CD4-positive, alpha-beta T cell treated with Interleukin-17A for 1 hour (primary cell): ENCODE measurements around the gene RAB33B.
"Not testable (repeated sequence)": the region's sequence is repeated elsewhere in the genome, so short reads cannot be mapped to it uniquely, and the experiment has no call there.

Experiments used
- DNase-seq: peaks from one replicate; pipeline ENCODE4 v3.0.0-alpha.2; 2020

Gene RAB33B

DNA sequence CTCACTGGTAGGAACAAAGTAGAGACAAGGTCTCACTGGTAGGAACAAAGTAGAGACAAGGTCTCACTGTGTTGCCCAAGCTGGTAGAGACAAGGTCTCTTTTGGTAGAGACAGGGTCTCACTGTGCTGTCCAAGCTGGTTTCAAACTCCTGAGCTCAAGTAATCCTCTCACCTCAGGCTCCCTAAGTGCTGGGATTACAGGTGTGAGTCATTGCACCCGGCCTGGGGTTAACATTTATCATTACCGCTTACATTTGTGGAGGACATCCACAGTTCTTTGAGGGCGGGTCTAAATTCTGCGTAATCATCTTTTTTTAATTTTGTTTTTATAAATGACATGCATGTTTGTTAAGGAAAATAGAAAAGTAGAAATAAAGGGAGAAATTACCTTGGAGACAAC is 12.0 kb downstream of the RAB33B start:
- no peak for DNase-seq

DNA sequence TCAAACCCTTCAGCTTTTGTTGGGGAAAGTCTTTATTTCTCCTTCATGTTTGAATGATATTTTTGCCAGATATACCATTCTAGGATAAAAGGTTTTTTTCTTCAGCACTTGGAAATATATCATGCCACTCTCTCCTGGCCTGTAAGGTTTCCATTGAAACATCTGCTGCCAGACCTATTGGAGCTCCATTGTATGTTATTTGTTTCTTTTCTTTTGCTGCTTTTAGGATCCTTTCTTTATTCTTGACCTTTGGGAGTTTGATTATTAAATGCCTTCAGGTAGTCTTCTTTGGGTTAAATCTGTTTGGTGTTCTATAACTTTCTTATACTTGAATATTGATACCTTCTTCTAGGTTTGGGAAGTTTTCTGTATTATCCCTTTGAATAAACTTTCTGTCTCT is 14.8 kb downstream of the RAB33B start:
- DNase-seq: not testable (repeated sequence)

DNA sequence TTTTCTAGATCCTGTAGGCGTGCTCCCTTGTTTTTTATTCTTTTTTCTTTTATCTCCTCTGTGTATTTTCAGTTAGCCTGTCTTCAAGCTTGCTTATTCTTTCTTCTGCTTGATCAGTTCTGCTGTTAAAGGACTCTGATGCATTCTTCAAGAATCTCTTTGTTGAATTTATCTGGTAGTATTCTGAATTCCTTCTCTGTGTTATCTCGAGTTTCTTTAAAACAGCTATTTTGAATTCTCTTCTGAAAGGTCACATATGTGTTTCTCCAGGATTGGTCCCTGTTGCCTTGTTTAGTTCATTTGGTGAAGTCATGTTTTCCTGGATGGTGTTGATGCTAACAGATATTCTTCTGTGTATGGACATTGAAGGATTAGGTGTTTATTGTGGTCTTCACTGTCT is 15.3 kb downstream of the RAB33B start:
- DNase-seq: no peak

DNA sequence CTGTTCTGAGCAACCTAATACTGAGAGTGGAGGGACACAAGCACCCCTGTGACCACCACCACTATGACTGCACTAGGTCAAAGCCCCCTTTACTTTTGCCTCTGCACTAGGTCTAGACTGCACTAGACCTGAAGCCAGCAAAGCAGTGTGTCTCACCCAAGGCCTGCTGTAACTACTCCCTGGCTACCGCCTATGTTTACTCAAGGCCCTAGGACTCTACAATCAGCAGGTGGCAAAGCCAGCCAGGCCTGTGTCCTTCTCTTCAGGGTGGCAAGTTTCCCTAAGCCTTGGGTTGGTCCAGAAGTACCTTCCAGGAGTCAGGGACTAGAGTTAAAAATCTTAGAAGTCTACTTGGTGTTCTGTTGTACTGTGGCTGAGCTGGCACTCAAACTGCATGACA is 15.9 kb downstream of the RAB33B start:
- DNase-seq: no peak

DNA sequence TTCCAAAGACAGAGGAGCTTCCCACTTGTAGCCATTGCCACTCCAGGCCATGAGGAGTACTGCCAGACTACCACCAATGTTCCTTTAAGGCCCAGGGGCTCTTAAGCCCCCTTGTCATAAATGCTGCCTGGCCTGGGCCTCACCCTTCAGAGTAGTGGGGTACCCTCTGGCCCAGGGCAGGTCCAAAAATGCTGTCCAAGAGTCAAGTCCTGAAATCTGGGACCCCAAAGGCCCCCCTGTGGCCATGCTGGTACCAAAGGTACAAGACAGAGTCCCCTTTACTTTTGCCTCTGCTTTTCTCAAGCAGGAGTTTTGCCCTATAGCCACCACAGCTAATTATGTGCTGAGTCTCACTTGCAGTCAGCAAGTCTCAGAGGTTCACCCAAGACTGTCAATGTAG is 16.4 kb downstream of the RAB33B start:
- no peak for DNase-seq

DNA sequence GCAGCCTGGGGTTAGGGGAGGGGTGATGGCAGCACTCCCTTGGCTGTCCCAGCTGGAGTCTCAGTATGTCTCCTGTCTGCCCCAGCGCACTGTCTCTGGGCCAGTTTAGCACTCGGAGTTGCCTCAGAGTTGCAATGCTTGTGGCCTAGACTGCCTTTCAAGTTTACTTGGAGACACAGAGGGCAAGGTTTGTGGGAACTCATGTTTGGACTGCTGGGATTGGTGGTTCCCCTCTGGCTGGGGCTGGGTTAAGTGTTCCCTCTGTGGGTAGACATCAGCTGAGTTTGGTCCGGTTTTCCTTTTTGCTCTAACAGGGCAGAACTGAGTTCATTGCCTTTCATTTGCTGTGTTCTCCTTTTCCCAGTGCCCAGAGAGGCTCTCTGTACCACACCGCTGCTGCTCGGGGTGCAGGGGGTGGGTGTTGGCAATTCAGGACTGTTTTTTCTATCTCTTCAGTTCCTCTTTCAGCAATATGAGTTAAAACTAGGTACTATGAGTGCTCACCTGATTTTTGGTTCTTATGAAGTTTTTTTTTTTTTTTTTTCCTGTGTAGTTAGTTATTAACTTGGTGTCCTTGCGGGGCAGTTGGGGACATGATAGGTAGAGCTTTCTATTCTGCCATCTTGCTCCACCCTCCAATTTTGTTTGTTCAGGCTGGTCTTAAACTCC is 17.2 kb downstream of the RAB33B start:
- DNase-seq: no peak

DNA sequence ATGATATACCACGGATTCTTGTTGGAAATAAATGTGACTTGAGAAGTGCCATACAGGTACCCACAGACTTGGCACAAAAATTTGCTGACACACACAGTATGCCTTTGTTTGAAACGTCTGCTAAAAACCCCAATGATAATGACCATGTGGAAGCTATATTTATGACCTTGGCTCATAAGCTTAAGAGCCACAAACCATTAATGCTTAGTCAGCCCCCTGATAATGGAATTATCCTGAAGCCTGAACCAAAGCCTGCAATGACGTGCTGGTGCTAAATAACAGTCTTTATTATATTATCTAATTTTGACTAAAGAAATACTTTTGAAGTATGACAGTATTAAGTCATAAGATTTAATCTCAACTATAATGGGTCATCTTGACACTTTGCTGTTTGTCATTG is 18.9 kb downstream of the RAB33B start:
- DNase-seq: no peak

DNA sequence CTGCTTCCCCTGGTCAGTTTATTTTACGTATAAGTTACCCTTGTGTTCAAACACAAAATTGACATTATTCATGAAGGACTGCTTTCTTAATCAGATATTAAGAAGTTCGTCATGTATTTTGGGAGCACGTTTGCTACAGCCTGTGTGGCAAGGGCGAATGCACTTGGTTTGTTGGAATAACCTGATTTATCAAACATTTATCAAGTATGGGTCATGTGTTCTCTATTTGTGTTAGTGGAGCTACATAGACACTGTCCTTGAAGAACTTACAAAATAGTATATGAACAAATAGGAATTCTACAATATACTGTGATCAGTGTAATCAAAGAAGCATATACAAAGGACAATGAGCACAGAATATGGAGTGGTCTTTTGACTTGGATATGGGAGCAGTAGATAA is 22.4 kb downstream of the RAB33B start:
- DNase-seq: no peak

DNA sequence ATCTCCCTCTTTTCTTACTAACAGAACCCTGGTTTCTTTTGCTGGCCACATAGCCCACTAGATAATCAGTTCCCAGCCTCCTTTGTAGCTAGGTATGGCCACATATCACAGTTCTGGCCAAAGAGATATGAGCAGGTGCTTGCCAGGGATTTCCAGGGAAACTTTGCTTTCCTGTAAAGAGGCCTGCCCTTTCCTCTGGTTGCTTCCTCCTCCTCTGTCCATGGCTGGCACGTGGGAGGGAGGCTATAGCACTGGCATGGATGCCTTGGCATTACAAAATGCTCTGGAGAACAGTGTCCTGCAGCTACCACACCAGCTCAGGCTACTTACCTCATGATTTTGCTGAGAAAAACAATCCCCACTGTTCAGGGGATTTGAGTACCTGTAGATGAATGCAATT is 27.5 kb downstream of the RAB33B start:
- no peak for DNase-seq

DNA sequence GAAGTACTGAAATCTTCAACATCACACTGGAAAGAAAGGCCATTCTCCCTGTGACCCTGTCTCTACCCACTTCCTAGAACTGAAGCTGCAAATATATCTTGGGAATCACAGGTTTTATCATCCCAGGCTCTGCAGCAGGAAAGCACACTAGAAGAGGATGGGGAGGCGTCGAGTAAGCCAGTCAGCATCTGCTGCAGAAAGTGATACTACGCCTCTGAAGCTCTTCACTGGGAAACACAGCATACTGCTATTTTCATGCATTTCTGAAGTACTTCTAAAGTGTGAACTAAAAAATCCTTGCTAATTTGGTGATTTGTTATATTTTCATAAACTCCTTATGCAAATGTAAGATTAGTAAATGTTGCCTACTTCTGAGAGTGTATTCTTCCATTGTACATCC is 29.1 kb downstream of the RAB33B start:
- no peak for DNase-seq

DNA sequence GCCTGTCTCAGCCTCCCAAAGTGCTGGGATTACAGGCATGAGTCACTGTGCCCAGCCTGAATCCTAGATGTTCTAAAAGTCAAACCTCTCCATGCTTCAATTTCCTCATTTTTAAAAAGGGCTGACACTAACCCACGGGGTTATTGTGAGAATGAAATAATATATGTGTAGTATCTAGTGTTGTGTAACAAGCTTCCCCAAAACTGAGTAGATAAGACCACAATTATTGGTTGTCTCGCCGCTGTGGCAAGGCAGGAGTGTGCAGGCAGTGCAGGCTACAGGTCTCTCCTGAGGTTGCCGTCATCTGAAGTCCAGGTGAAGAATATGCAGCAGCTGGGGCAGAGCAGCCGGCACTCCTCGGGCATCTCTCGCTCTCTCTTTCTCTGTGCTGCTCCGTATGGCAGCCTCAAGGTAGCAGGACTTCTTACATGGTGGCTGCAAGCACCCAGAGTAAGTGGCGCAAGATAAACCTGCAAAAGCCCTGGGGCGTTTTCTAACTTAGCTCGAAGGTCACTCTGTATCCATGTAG is 30.9 kb downstream of the RAB33B start:
- DNase-seq: no peak

DNA sequence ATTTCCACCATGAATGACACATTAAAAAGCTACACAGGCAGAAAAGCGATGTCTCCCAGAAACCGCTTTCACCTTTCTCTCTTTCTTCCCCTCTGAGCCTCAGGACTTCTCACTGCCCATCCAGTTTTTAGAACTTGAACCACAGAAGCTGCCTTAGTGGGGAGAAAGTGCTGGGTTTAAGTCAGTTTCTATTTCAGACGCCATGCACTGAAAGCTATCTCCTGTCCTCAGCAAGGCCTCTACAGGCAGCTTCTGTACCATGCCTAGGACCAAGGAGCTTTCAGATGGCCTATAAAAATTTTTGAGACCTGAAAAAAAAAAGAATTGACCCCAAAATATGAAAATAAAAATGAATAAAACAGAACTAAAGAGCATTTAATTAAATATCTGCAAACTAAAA is 34.5 kb downstream of the RAB33B start:
- DNase-seq: no peak

DNA sequence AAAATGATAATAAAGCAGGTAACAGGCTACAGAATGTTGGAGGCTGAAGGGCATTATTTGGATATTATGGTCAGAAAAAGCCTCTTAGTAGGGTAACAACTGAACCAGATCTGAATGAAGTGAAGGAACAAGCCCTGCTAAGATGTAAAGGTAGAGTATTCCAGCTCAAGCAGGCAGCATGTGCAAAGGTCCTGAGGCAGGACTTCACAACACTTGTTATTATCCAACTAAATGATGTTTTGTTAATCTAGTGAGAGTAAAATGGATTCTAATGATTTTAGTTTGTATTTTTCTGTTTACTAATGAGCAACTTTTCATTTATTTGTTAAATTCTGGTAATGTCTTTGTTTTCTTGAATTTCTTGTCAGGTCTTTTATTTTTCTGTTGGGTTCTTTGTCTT is 35.7 kb downstream of the RAB33B start:
- no peak for DNase-seq

DNA sequence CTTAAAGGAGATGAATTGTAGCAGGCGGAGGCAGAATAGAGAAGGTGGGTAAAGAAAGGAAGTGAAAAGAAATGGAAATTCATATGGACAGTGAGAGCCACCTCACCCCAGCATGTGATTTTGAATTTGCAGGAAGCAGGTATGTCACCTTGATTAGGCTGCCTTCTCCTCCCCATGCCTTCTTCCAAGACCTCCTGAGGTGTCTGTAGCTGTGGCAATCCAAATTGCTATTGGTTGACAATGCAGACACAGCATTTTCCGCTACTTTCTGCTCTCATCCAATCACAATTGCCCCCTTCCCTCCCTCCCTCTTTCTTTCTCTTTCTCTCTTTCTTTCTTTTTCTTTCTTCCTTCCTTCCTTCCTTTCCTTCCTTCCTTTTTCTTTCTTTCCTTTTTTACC is 38.5 kb downstream of the RAB33B start:
- no peak for DNase-seq

DNA sequence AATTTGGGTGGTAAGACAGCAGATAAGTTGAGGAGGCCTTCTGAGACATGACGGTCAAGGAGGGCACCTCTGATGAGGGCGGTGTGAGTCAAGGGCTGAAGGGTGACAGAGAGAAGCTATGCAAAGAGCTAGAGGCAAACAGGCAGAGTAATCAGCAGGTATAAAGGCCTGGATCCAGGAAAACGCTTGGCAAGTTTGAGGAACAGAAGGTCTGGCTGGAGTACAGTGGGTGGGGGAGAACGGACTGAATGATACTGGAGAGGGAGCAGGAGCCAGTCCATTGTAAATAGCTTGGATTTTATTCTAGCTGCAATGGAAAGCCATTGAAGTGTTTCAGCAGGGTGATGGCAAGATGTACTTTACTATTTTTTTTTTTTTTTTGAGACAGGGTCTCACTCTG is 39.3 kb downstream of the RAB33B start:
- DNase-seq: no peak

DNA sequence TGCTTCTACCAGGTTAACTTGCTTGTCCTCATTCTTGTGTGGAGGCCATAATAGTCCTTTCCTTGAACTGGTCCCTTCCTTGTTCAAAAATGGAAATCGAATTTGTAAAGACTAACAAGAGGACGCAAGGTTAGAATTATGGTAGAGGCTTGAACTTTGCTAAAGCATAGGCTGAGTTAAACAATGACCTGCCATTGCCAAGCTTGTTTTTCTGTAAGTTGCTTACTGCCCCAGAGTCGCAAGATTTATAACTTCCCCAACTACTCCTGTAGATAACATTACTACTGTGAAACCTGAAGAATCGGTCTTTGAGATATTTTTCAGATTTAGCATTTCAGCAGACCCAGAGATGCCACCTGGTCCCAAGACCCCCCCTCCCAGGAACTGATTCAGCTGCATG is 45.3 kb downstream of the RAB33B start:
- no peak for DNase-seq

DNA sequence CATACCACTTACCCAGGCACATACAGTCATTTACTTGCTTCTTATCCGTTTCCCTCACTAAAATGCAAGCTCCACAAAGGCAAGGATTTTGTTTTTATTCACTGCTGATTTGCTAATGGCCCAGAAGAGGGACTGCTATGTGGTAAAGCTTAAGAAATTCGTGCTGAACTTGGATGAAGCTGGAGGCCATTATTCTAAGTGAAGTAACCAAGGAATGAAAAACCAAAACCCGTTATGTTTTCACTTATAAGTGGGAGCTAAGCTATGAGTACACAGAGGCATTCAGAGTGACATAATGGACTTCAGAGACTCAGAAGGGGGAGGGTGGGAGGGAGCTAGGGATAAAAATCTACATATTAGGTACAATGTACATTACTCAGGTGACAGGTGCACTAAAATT is 47.2 kb downstream of the RAB33B start:
- no peak for DNase-seq

DNA sequence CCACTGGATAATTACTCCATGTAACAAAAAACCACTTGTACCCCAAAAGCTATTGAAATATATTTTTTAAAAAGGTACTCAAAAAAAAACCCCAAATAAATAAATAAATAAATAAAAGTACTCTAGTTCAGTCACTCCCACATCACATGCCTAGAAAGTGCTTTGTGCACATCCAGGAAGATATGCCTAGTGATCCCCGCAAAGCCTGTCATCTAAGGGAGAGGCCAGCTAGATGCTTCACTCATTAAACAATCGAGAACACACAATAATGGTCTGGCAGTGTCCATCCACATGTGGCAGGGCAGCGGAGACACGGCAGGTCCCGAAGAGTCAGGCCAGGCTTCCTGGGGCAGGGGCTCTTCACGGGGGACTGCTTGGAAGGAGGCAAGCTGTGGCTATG is 47.6 kb downstream of the RAB33B start:
- DNase-seq: no peak

DNA sequence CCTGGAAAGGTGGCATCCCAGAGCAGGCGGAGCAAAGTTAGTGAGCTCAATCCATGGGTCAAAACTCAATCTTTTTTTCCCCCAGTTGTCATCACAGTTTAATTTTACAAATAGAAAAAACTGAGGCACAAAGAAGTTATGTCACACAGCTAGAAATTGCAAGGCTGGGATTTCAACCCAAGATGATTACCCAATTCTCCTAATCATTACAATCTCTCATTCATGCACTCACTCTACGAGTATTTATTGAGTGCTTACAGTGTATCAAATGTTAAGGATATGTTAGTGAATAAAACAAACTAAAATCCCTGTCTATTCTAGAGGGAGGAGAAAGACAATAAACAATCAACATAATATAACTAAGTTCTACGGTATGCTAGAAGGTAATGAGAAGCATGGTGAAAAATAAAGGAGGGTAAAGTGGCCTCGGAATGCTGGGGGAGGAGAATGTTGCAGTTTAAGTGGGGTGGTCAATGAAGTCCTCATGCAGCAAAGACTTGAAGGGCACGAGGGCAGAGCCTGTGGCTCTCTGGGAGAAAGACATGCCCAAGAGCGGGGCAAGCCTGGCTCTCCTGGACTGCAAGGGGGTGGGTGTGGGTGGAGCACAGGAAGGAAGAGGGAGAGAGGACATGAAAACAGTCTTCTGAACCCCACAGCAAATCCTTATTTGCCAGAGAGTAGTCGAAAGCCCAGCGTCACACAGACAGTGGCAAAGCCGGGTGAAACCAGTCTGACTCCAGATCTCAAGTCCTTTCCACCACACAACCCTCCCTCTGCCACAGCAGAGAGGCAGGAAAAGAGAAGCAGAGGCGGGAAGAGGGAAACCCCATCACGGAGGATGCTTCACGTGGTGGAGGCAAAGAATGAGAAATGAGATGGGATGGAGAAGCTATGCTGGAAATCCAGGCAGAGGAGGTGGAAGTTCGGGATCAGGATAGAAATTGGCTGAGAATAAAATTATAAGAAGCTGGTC is 48.3 kb downstream of the RAB33B start:
- DNase-seq: no peak

DNA sequence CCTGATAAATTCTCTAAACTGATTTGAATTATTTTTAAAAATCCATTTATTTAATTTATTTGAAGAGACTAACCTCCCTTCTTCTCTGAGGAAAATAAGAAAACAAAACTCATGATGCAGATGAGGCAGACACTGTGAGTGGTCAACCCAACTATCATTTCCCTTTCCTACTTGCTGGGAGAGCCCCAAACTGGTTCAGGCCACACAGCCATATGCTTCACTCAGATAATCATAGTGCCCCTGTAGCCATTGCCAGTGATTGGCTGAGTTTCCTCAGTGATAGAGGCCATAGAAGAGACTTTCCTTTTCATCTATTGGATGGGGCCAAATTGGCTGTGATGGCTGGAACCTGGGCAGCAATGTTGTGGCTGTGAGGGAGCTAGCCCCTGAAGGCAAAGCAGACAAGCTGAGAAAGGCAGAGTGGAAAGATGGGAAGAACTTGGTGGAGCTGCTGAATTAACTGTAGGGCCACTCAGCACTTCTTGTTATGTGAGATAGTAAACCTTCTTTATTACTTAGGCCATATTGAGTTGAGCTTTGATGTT is 49.8 kb downstream of the RAB33B start:
- no peak for DNase-seq

DNA sequence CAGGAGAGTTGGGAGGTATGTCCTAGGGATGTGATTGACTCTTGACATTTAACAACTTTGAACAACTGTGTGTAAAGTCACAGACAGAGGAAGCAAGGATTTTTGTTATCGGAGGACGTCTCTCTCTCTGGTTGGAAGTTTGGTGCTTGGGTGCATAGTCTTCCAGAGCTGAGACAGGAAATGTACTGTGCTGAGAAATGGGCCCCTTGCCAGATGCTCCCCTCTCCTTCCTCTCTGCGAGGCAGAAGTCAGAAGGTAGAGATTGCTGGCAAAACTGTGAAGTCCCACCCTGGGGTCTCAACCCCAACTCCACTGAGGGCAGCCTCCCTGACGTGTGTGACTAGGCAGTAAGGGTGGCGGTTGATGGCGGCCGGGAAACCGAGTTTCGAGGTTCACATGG is 52.9 kb downstream of the RAB33B start:
- no peak for DNase-seq

DNA sequence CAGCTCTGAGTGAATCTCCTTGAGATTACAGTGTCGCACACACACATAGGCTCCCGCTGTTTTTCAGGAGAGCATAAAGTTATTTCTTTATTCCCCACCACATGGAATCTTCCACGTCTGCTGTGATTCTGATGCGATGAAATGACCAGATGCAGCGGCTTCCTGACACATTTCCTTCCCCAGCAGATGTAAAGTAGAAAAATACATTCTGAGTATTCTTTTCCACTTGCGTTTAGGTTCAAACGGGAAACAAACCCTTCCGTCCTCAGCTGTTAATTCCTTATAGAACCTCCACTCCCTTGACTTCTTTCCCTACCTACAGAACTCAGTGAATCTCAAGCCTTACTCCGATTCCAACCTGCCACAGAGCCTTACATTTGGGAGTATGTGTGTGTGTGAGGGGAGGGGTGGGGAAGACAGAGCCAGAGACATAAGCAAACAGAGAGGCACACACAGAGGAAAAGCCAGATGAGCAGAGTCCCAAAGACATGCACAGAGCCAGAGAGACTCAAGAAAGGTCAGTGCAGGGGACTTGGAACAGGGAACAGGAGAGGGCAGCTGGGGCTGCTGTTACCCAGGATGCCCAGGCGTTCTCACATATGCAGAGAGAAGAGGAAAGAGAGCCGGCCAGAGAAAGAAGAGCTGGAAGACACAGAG is 54.8 kb downstream of the RAB33B start:
- DNase-seq: no peak

DNA sequence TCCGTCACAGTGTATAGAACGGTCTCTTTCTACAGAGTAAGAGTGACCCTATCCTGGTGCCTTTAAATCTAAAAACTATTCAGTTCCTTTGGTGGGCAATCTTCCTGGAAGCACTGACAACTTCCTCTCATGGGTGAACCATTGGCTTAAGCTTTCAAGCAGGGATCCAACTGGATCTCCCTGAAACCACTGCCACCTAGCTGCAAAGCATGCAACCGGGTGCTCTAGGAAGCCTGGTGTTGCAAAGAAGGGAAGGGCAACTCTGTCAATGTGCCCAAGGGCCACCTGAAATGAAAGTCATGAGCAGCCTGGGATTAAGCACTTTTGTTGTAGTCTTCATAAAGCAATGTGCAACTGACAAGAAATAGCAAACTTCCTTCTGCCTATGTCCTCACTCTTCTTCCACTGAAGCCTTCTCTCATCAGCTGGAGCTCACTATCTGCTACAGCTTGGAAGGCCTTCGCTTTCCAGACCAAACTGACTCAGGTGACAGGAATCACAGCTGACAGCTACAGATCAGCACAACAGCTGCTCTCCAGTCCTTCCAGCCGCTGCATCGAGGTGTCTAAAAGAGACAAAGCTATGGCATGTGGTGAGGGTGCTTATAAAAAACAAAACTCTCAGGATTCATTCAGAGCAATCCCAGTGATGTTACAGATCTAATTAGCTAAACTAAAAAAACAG is 55.9 kb downstream of the RAB33B start:
- no peak for DNase-seq
